ENCODE data around the gene STKLD1. TPM values are rescaled to one million over a fixed set of nuclear protein-coding genes. Genes with fewer than 3 reads are reported as not detected.
"Not testable (repeated sequence)": the region's sequence is repeated elsewhere in the genome, so short reads cannot be mapped to it uniquely, and the experiment has no call there.

Gene STKLD1
- total and polyA plus RNA-seq, 5 donors from 2014 or later: 0.09 to 0.86 (median 0.18) TPM

GRCh38 chr9:133445293-133445969, 69.3 kb downstream of the STKLD1 start:
- H3K27ac Mint-ChIP-seq: no peak overlapping the region
- Histone ChIP-seq H3K4me1 (ENCODE audit: control insufficient read depth, insufficient read depth, low read length, poor library complexity, severe bottlenecking) (no peaks in the 10 kb centered on the region), H3K27me3 (ENCODE audit: control insufficient read depth, insufficient read depth, low read length) (no peaks in the 10 kb centered on the region), H3K9me3 (ENCODE audit: control insufficient read depth in 2 of 2, low read length in 2 of 2) (no peaks in the 10 kb centered on the region), H3K27ac (ENCODE audit: insufficient read depth, low read length, poor library complexity, severe bottlenecking) (no peak overlapping the region), H3K36me3 (ENCODE audit: control insufficient read depth, insufficient read depth, low read length) (no peaks in the 10 kb centered on the region), H3K4me3 (ENCODE audit: low read depth, low read length) (no peak overlapping the region)
- no peaks in the 10 kb centered on the region for H3K36me3 Mint-ChIP-seq
- peaks cover 0 to 2% (median 0%) of the 10 kb centered on the region in 4 donors for H3K4me1 Mint-ChIP-seq
- H3K27me3 Mint-ChIP-seq: peaks cover 14% of the 10 kb centered on the region
- DNase-seq: no peak
- no peaks in the 10 kb centered on the region for H3K9me3 Mint-ChIP-seq
- ATAC-seq (ENCODE audit: low read depth in 2 of 2): no peak
- H3K4me3 Mint-ChIP-seq: no peak overlapping the region

GRCh38 chr9:133448487-133448972, 72.4 kb downstream of the STKLD1 start:
- H3K9me3 Mint-ChIP-seq: no peaks in the 10 kb centered on the region
- H3K4me3 Mint-ChIP-seq: no peak overlapping the region
- no peaks in the 10 kb centered on the region for H3K36me3 Mint-ChIP-seq
- H3K4me1 Mint-ChIP-seq: no peaks in the 10 kb centered on the region
- Histone ChIP-seq H3K4me3 (ENCODE audit: low read depth, low read length) (no peak overlapping the region), H3K27ac (ENCODE audit: insufficient read depth, low read length, poor library complexity, severe bottlenecking) (no peak overlapping the region), H3K9me3 (ENCODE audit: control insufficient read depth in 2 of 2, low read length in 2 of 2) (no peaks in the 10 kb centered on the region), H3K36me3 (ENCODE audit: control insufficient read depth, insufficient read depth, low read length) (no peaks in the 10 kb centered on the region), H3K4me1 (ENCODE audit: control insufficient read depth, insufficient read depth, low read length, poor library complexity, severe bottlenecking) (no peaks in the 10 kb centered on the region), H3K27me3 (ENCODE audit: control insufficient read depth, insufficient read depth, low read length) (no peaks in the 10 kb centered on the region)
- DNase-seq (no peak), ATAC-seq (ENCODE audit: low read depth in 2 of 2) (no peak)
- H3K27ac Mint-ChIP-seq: no peak overlapping the region
- peaks cover 14% of the 10 kb centered on the region for H3K27me3 Mint-ChIP-seq

DNA sequence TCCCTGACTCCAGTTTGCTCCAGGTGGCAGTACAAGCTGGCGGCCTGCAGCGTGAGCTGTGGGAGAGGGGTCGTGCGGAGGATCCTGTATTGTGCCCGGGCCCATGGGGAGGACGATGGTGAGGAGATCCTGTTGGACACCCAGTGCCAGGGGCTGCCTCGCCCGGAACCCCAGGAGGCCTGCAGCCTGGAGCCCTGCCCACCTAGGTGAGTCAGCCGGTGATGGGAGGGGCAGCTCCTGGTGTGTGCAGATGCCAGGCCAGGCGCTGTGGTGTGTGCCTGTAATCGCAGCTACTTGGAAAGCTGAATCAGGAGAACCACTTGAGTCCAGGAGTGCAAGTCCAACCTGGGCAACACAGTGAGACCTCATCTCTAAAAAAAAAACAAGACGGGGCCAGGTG, 73.6 kb downstream of the STKLD1 start:
- Histone ChIP-seq H3K4me3 (ENCODE audit: low read depth, low read length) (no peak overlapping the region), H3K9me3 (ENCODE audit: control insufficient read depth in 2 of 2, low read length in 2 of 2) (no peaks in the 10 kb centered on the region), H3K27me3 (ENCODE audit: control insufficient read depth, insufficient read depth, low read length) (no peaks in the 10 kb centered on the region), H3K36me3 (ENCODE audit: control insufficient read depth, insufficient read depth, low read length) (no peaks in the 10 kb centered on the region), H3K4me1 (ENCODE audit: control insufficient read depth, insufficient read depth, low read length, poor library complexity, severe bottlenecking) (no peaks in the 10 kb centered on the region), H3K27ac (ENCODE audit: insufficient read depth, low read length, poor library complexity, severe bottlenecking) (no peak overlapping the region)
- DNase-seq (no peak), ATAC-seq (ENCODE audit: low read depth in 2 of 2) (no peak)
- H3K9me3 Mint-ChIP-seq: no peaks in the 10 kb centered on the region
- no peaks in the 10 kb centered on the region for H3K4me1 Mint-ChIP-seq
- no peaks in the 10 kb centered on the region for H3K36me3 Mint-ChIP-seq
- H3K27ac Mint-ChIP-seq: no peak overlapping the region
- no peak overlapping the region for H3K4me3 Mint-ChIP-seq
- H3K27me3 Mint-ChIP-seq: peaks cover 14% of the 10 kb centered on the region

DNA sequence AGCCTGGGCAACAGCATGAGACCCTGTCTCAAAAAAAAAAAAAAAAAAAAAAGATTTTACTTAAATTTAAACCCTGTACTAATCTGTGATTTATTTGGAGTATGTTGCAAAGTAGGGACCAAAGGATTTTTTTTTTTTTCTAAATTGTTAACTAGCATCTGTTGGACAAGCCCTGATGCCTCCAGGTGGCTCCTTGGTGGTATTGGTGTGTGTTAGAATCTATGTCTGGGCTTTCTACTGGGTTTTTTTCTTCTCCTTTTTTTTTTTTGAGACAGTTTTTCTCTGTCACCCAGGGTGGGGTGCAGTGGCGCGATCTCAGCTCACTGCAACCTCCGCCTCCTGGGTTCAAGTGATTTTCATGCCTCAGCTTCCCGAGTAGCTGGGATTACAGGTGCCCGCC, 75.7 kb downstream of the STKLD1 start:
- H3K27ac Mint-ChIP-seq; H3K4me1 ChIP-seq (ENCODE audit: control insufficient read depth, insufficient read depth, low read length, poor library complexity, severe bottlenecking); H3K4me3 ChIP-seq (ENCODE audit: low read depth, low read length); ATAC-seq (ENCODE audit: low read depth in 2 of 2); H3K27ac ChIP-seq (ENCODE audit: insufficient read depth, low read length, poor library complexity, severe bottlenecking); H3K9me3 ChIP-seq (ENCODE audit: control insufficient read depth in 2 of 2, low read length in 2 of 2); H3K9me3 Mint-ChIP-seq; H3K36me3 ChIP-seq (ENCODE audit: control insufficient read depth, insufficient read depth, low read length); H3K4me3 Mint-ChIP-seq; H3K27me3 Mint-ChIP-seq; H3K36me3 Mint-ChIP-seq; H3K4me1 Mint-ChIP-seq; DNase-seq; H3K27me3 ChIP-seq (ENCODE audit: control insufficient read depth, insufficient read depth, low read length): not testable (repeated sequence)

- no peak for ATAC-seq (ENCODE audit: low read depth in 2 of 2)
- no peaks in the 10 kb centered on the region for H3K27me3 ChIP-seq (ENCODE audit: control insufficient read depth, insufficient read depth, low read length)
- no peak overlapping the region for H3K27ac Mint-ChIP-seq
Observed at GRCh38 chr9:133452562-133452961, 76.4 kb downstream of the STKLD1 start.

GRCh38 chr9:133453651-133454050, 77.5 kb downstream of the STKLD1 start:
- no peaks in the 10 kb centered on the region for H3K27me3 ChIP-seq (ENCODE audit: control insufficient read depth, insufficient read depth, low read length)
- ATAC-seq (ENCODE audit: low read depth in 2 of 2) (no peak), DNase-seq (no peak)
- H3K4me1 ChIP-seq (ENCODE audit: control insufficient read depth, insufficient read depth, low read length, poor library complexity, severe bottlenecking): no peaks in the 10 kb centered on the region
- no peak overlapping the region for H3K4me3 ChIP-seq (ENCODE audit: low read depth, low read length)
- H3K4me1 Mint-ChIP-seq: no peaks in the 10 kb centered on the region
- H3K27ac Mint-ChIP-seq: no peak overlapping the region
- H3K36me3 ChIP-seq (ENCODE audit: control insufficient read depth, insufficient read depth, low read length): no peaks in the 10 kb centered on the region
- H3K9me3 Mint-ChIP-seq: no peaks in the 10 kb centered on the region
- no peak overlapping the region for H3K4me3 Mint-ChIP-seq
- H3K27ac ChIP-seq (ENCODE audit: insufficient read depth, low read length, poor library complexity, severe bottlenecking): no peak overlapping the region
- H3K9me3 ChIP-seq (ENCODE audit: control insufficient read depth in 2 of 2, low read length in 2 of 2): no peaks in the 10 kb centered on the region
- H3K27me3 Mint-ChIP-seq: peaks cover 2% of the 10 kb centered on the region
- H3K36me3 Mint-ChIP-seq: no peaks in the 10 kb centered on the region

More at GRCh38 chr9:133452562-133452961, 76.4 kb downstream of the STKLD1 start:
- DNase-seq: no peak
- H3K27ac ChIP-seq (ENCODE audit: insufficient read depth, low read length, poor library complexity, severe bottlenecking): no peak overlapping the region
- Mint-ChIP-seq H3K4me3 (no peak overlapping the region), H3K9me3 (no peaks in the 10 kb centered on the region), H3K27me3 (peaks cover 1% of the 10 kb centered on the region), H3K36me3 (no peaks in the 10 kb centered on the region), H3K4me1 (no peaks in the 10 kb centered on the region)
- H3K36me3 ChIP-seq (ENCODE audit: control insufficient read depth, insufficient read depth, low read length): no peaks in the 10 kb centered on the region
- no peaks in the 10 kb centered on the region for H3K4me1 ChIP-seq (ENCODE audit: control insufficient read depth, insufficient read depth, low read length, poor library complexity, severe bottlenecking)
- H3K4me3 ChIP-seq (ENCODE audit: low read depth, low read length): no peak overlapping the region
- H3K9me3 ChIP-seq (ENCODE audit: control insufficient read depth in 2 of 2, low read length in 2 of 2): no peaks in the 10 kb centered on the region

- H3K27ac ChIP-seq (ENCODE audit: insufficient read depth, low read length, poor library complexity, severe bottlenecking): no peak overlapping the region
- H3K4me3 ChIP-seq (ENCODE audit: low read depth, low read length): no peak overlapping the region
- Mint-ChIP-seq H3K27ac (peak overlapping the region in 2 of 3 donors; percentile 14 to 46), H3K4me1 (peaks cover 0 to 3% (median under 1%) of the 10 kb centered on the region in 4 donors), H3K36me3 (no peaks in the 10 kb centered on the region), H3K9me3 (no peaks in the 10 kb centered on the region), H3K27me3 (peaks cover 5% of the 10 kb centered on the region), H3K4me3 (no peak overlapping the region)
- no peak for ATAC-seq (ENCODE audit: low read depth in 2 of 2)
- H3K36me3 ChIP-seq (ENCODE audit: control insufficient read depth, insufficient read depth, low read length): no peaks in the 10 kb centered on the region
- no peaks in the 10 kb centered on the region for H3K27me3 ChIP-seq (ENCODE audit: control insufficient read depth, insufficient read depth, low read length)
- peaks cover 5% of the 10 kb centered on the region for H3K4me1 ChIP-seq (ENCODE audit: control insufficient read depth, insufficient read depth, low read length, poor library complexity, severe bottlenecking)
- H3K9me3 ChIP-seq (ENCODE audit: control insufficient read depth in 2 of 2, low read length in 2 of 2): no peaks in the 10 kb centered on the region
- no peak for DNase-seq
Observed at GRCh38 chr9:133454325-133454724, 78.2 kb downstream of the STKLD1 start.
